ENCODE data around the gene TAS2R31.
"Not testable (repeated sequence)": the region's sequence is repeated elsewhere in the genome, so short reads cannot be mapped to it uniquely, and the experiment has no call there.

DNA sequence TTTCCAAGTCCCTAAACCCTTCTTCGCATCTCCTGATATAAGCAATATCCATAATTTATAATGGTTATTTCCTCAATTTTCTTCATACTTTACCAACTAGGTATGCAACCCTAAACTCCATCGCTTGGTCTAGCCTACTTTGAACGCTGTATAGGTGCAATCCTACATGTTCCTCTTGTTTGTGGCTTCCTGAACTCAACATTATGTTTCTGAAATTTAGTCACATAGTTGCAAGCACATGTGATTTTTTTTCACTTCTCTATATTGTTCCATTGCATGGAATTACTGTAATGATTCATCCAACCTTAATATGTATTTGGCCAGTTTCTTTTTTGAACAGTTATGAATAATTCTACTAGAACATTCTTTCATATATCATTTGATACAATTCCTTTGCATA is 2.8 kb upstream of the TAS2R31 start:
- TF ChIP-seq, protein P1, sequence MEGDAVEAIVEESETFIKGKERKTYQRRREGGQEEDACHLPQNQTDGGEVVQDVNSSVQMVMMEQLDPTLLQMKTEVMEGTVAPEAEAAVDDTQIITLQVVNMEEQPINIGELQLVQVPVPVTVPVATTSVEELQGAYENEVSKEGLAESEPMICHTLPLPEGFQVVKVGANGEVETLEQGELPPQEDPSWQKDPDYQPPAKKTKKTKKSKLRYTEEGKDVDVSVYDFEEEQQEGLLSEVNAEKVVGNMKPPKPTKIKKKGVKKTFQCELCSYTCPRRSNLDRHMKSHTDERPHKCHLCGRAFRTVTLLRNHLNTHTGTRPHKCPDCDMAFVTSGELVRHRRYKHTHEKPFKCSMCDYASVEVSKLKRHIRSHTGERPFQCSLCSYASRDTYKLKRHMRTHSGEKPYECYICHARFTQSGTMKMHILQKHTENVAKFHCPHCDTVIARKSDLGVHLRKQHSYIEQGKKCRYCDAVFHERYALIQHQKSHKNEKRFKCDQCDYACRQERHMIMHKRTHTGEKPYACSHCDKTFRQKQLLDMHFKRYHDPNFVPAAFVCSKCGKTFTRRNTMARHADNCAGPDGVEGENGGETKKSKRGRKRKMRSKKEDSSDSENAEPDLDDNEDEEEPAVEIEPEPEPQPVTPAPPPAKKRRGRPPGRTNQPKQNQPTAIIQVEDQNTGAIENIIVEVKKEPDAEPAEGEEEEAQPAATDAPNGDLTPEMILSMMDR (conservative IDR thresholded peaks at IDR 0.05; ENCODE audit: low read depth, low read length) = not testable (repeated sequence)
- not testable (repeated sequence) for TF ChIP-seq POLR2A (IDR thresholded peaks at IDR 0.05; ENCODE audit: low read depth, low read length); MXI1 (IDR thresholded peaks at IDR 0.05; ENCODE audit: borderline replicate concordance, low read depth, low read length)
- TF ChIP-seq, protein P2, sequence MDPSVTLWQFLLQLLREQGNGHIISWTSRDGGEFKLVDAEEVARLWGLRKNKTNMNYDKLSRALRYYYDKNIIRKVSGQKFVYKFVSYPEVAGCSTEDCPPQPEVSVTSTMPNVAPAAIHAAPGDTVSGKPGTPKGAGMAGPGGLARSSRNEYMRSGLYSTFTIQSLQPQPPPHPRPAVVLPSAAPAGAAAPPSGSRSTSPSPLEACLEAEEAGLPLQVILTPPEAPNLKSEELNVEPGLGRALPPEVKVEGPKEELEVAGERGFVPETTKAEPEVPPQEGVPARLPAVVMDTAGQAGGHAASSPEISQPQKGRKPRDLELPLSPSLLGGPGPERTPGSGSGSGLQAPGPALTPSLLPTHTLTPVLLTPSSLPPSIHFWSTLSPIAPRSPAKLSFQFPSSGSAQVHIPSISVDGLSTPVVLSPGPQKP (IDR thresholded peaks at IDR 0.05; ENCODE audit: borderline replicate concordance, low read depth, low read length) = not testable (repeated sequence)
